Neural progenitor cell (in vitro differentiated cells): Measurements from ENCODE around the gene TMTC3.

Experiments used
- EZH2phosphoT487 ChIP-seq: fragments of 200-600 bp; sonication (generic); IDR thresholded peaks from 2 replicates; pipeline ENCODE4 v1.6.1; 2017; ENCODE audit warnings: antibody characterized with exemption
- TF ChIP-seq, protein P1 (sequence below): fragments of 200-600 bp; sonication (generic); IDR thresholded peaks from 2 replicates; pipeline ENCODE4 v1.5.1; 2017; ENCODE audit warnings: antibody characterized with exemption, mild to moderate bottlenecking

DNA sequence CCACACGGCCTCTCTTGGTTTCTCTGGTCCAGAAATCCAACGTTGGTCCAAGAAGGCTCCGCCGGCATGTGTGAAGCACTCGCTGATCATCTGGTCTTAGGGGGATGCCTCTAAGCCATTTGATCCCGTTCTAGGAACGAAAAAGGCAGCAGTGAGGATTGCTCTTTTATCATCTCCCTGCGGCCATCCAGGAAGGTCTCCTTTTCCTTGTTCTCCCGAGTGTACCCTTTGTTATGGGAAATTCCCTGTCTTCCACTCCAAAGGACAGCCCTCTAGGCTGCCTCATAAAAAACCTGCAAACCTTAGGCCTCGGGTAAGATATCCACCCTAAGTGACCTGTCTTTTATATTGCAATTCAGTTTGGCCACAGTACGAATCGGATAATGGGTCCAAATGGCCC is 85.8 kb downstream of the TMTC3 start:
- TF ChIP-seq, protein P1, sequence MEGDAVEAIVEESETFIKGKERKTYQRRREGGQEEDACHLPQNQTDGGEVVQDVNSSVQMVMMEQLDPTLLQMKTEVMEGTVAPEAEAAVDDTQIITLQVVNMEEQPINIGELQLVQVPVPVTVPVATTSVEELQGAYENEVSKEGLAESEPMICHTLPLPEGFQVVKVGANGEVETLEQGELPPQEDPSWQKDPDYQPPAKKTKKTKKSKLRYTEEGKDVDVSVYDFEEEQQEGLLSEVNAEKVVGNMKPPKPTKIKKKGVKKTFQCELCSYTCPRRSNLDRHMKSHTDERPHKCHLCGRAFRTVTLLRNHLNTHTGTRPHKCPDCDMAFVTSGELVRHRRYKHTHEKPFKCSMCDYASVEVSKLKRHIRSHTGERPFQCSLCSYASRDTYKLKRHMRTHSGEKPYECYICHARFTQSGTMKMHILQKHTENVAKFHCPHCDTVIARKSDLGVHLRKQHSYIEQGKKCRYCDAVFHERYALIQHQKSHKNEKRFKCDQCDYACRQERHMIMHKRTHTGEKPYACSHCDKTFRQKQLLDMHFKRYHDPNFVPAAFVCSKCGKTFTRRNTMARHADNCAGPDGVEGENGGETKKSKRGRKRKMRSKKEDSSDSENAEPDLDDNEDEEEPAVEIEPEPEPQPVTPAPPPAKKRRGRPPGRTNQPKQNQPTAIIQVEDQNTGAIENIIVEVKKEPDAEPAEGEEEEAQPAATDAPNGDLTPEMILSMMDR: no peak
- TF ChIP-seq EZH2phosphoT487: no peak
